Smooth muscle cell (in vitro differentiated cells): ENCODE data around the gene PCID2. TPM values are rescaled to one million over a fixed set of nuclear protein-coding genes. Genes with fewer than 3 reads are reported as not detected.

Source experiments
- DNase-seq: peaks from one replicate; lab custom pipeline; 2025; ENCODE audit not compliant: unreplicated experiment; lab: John Stamatoyannopoulos, UW
- H2AFZ ChIP-seq: fragments of 200-600 bp; sonication (generic); 2 replicates; pipeline ENCODE4 v1.6.0; 2016; ENCODE audit warnings: antibody characterized with exemption, low read depth, mild to moderate bottlenecking
- H3F3A ChIP-seq: fragments of 200-600 bp; sonication (generic); 2 replicates; pipeline ENCODE4 v1.6.0; 2017; ENCODE audit warnings: antibody characterized with exemption, low read depth
- H3K27ac ChIP-seq: fragments of 200-600 bp; sonication (generic); 2 replicates; pipeline ENCODE4 v1.5.1; 2016; ENCODE audit warnings: low read depth, mild to moderate bottlenecking
- H3K27me3 ChIP-seq: fragments of 200-600 bp; sonication (generic); 2 replicates; pipeline ENCODE4 v1.6.1; 2016; ENCODE audit warnings: low read depth, mild to moderate bottlenecking
- H3K36me3 ChIP-seq: fragments of 200-600 bp; sonication (generic); 2 replicates; pipeline ENCODE4 v1.5.1; 2016; ENCODE audit warnings: low read depth
- H3K4me1 ChIP-seq: fragments of 200-600 bp; sonication (generic); 2 replicates; pipeline ENCODE4 v1.5.1; 2016; ENCODE audit warnings: low read depth
- H3K4me2 ChIP-seq: fragments of 200-600 bp; sonication (generic); 2 replicates; pipeline ENCODE4 v1.6.0; 2016; ENCODE audit warnings: mild to moderate bottlenecking
- H3K4me3 ChIP-seq: fragments of 200-600 bp; sonication (generic); 2 replicates; pipeline ENCODE4 v1.5.1; 2016; ENCODE audit warnings: mild to moderate bottlenecking
- H3K79me2 ChIP-seq: fragments of 200-600 bp; sonication (generic); 2 replicates; pipeline ENCODE4 v1.6.0; 2016; ENCODE audit warnings: low read depth, mild to moderate bottlenecking
- H3K9ac ChIP-seq: fragments of 200-600 bp; sonication (generic); 2 replicates; pipeline ENCODE4 v1.6.0; 2016; ENCODE audit warnings: low read depth
- H3K9me3 ChIP-seq: fragments of 200-600 bp; sonication (generic); replicated peaks from 2 replicates; pipeline ENCODE4 v1.5.1; 2016; ENCODE audit warnings: low read depth
- H4K20me1 ChIP-seq: fragments of 200-600 bp; sonication (generic); 2 replicates; pipeline ENCODE4 v1.6.0; 2016; ENCODE audit warnings: low read depth
- CTCF ChIP-seq: fragments of 200-600 bp; sonication (generic); IDR thresholded peaks from 2 replicates; pipeline ENCODE4 v1.5.1; 2017; ENCODE audit warnings: borderline replicate concordance, mild to moderate bottlenecking, antibody characterized with exemption; ENCODE audit not compliant: insufficient read depth, poor library complexity, severe bottlenecking
- WGBS: methylation state at CpG from one replicate; pipeline ENCODE4 v1.1.7; 2016; ENCODE audit warnings: low lambda C conversion rate; 5-methylcytosine and 5-hydroxymethylcytosine counted together
- polyA plus RNA-seq: library from polyadenylated mRNA; unstranded; fragments of >200 nt; fragmentation: Nextera tagmentation; extraction: Ambion mirVana; gene quantifications from 2 replicates; pipeline ENCODE4 v1.2.1, GENCODE V29; 2016
- total RNA-seq: library from RNA; depleted of rRNA; stranded (reverse); fragments of >200 nt; gene quantifications from 2 replicates; pipeline ENCODE4 v1.2.3, GENCODE V29; 2014

PCID2 gene
- total and polyA plus RNA-seq, 2 experiments from 2014 or later: 27.1 to 32.5 TPM

- Histone ChIP-seq H2AFZ (no peak overlapping the region), H3K27ac (no peak overlapping the region), H3K27me3 (no peaks in the 10 kb centered on the region), H3K79me2 (peaks cover 25% of the 10 kb centered on the region), H3K9me3 (no peaks in the 10 kb centered on the region), H3K4me1 (no peaks in the 10 kb centered on the region), H3K4me2 (no peak overlapping the region), H3K36me3 (peaks cover 23% of the 10 kb centered on the region), H4K20me1 (peaks cover 37% of the 10 kb centered on the region), H3K4me3 (no peak overlapping the region), H3K9ac (no peak overlapping the region), H3F3A (no peaks in the 10 kb centered on the region)
- DNase-seq: no peak
- TF ChIP-seq CTCF: no peak
- 93% methylated on average over 9 of the region's 9 CpGs for WGBS
These were observed 11.3 kb downstream of the PCID2 start for GRCh38 chr13:113196970-113197737.

- Histone ChIP-seq H3K36me3 (peaks cover 28% of the 10 kb centered on the region), H3K4me2 (no peak overlapping the region), H3F3A (no peaks in the 10 kb centered on the region), H3K9me3 (no peaks in the 10 kb centered on the region), H3K4me3 (no peak overlapping the region), H2AFZ (no peak overlapping the region), H3K27me3 (no peaks in the 10 kb centered on the region), H3K79me2 (peaks cover 9% of the 10 kb centered on the region), H3K4me1 (no peaks in the 10 kb centered on the region), H3K9ac (no peak overlapping the region), H4K20me1 (peaks cover 21% of the 10 kb centered on the region), H3K27ac (no peak overlapping the region)
- no peak for TF ChIP-seq CTCF
- no peak for DNase-seq
- 97% methylated on average over 6 of the region's 6 CpGs for WGBS
These were observed 13.1 kb downstream of the PCID2 start for GRCh38 chr13:113195360-113195759.

- Histone ChIP-seq H3K4me2 (no peak overlapping the region), H3K27ac (no peak overlapping the region), H3K9me3 (no peaks in the 10 kb centered on the region), H2AFZ (no peak overlapping the region), H3K4me1 (no peaks in the 10 kb centered on the region), H3F3A (no peaks in the 10 kb centered on the region), H3K4me3 (no peak overlapping the region), H3K36me3 (peaks cover 30% of the 10 kb centered on the region), H3K9ac (no peak overlapping the region), H4K20me1 (no peaks in the 10 kb centered on the region), H3K27me3 (no peaks in the 10 kb centered on the region), H3K79me2 (no peaks in the 10 kb centered on the region)
- no peak for TF ChIP-seq CTCF
- no peak for DNase-seq
- WGBS: 98% methylated on average over 2 of the region's 2 CpGs
These were observed 15.6 kb downstream of the PCID2 start for GRCh38 chr13:113192902-113193301.

GRCh38 chr13:113192279-113192678 lies 16.2 kb downstream of the PCID2 start:
- H3K79me2 ChIP-seq: no peaks in the 10 kb centered on the region
- H3K4me1 ChIP-seq: no peaks in the 10 kb centered on the region
- no peak overlapping the region for H3K9ac ChIP-seq
- DNase-seq: no peak
- 94% methylated on average over 4 of the region's 4 CpGs for WGBS
- peaks cover 24% of the 10 kb centered on the region for H3K36me3 ChIP-seq
- no peak overlapping the region for H3K4me2 ChIP-seq
- no peaks in the 10 kb centered on the region for H3F3A ChIP-seq
- H3K9me3 ChIP-seq: no peaks in the 10 kb centered on the region
- no peaks in the 10 kb centered on the region for H4K20me1 ChIP-seq
- no peak overlapping the region for H2AFZ ChIP-seq
- no peak overlapping the region for H3K4me3 ChIP-seq
- H3K27me3 ChIP-seq: no peaks in the 10 kb centered on the region
- TF ChIP-seq CTCF: no peak
- H3K27ac ChIP-seq: no peak overlapping the region
